Measurements from ENCODE around the gene CCDC88B.

Gene CCDC88B

GRCh38 chr11:64352995-64353714 lies 13.2 kb downstream of the CCDC88B start:
- DNase-seq (ENCODE audit: insufficient read length, low spot score) (no peak), FAIRE-seq (no peak)
- no peak for TF ChIP-seq POLR2A (IDR thresholded peaks at IDR 0.05; ENCODE audit: low read depth, low read length)

GRCh38 chr11:64353715-64354506 lies 13.9 kb downstream of the CCDC88B start:
- TF ChIP-seq POLR2A (IDR thresholded peaks at IDR 0.05; ENCODE audit: low read depth, low read length): no peak
- DNase-seq (ENCODE audit: insufficient read length, low spot score) (no peak), FAIRE-seq (no peak)

GRCh38 chr11:64355078-64355940 lies 15.3 kb downstream of the CCDC88B start:
- DNase-seq (ENCODE audit: insufficient read length, low spot score) (peak; percentile 94), FAIRE-seq (no peak)
- TF ChIP-seq POLR2A (IDR thresholded peaks at IDR 0.05; ENCODE audit: low read depth, low read length): no peak

GRCh38 chr11:64356498-64357411 lies 16.8 kb downstream of the CCDC88B start:
- no peak for TF ChIP-seq POLR2A (IDR thresholded peaks at IDR 0.05; ENCODE audit: low read depth, low read length)
- DNase-seq (ENCODE audit: insufficient read length, low spot score) (peak; percentile 85), FAIRE-seq (no peak)

- TF ChIP-seq POLR2A (IDR thresholded peaks at IDR 0.05; ENCODE audit: low read depth, low read length): no peak
- FAIRE-seq (no peak), DNase-seq (ENCODE audit: insufficient read length, low spot score) (no peak)
Observed at GRCh38 chr11:64357446-64357845, 17.4 kb downstream of the CCDC88B start.

- peak; percentile 59 for TF ChIP-seq POLR2A (IDR thresholded peaks at IDR 0.05; ENCODE audit: low read depth, low read length)
- DNase-seq (ENCODE audit: insufficient read length, low spot score): peak; percentile 95
- FAIRE-seq: no peak
Observed at GRCh38 chr11:64357904-64358535, 18.0 kb downstream of the CCDC88B start.

- no peak for FAIRE-seq
Observed at GRCh38 chr11:64358536-64358906, 18.5 kb downstream of the CCDC88B start.

GRCh38 chr11:64358907-64359711 lies 19.1 kb downstream of the CCDC88B start, which contains the start of gene RPS6KA4:
RPS6KA4 (plus strand) TSS chr11:64359162; CDS start chr11:64359236, 74 bp downstream.
- FAIRE-seq: no peak
- peak; percentile 76 for TF ChIP-seq POLR2A (IDR thresholded peaks at IDR 0.05; ENCODE audit: low read depth, low read length)
- DNase-seq (ENCODE audit: insufficient read length, low spot score): peak; percentile 82

More at GRCh38 chr11:64358536-64358906, 18.5 kb downstream of the CCDC88B start:
- no peak for DNase-seq (ENCODE audit: insufficient read length, low spot score)
- no peak for TF ChIP-seq POLR2A (IDR thresholded peaks at IDR 0.05; ENCODE audit: low read depth, low read length)

GRCh38 chr11:64359712-64360445 lies 19.9 kb downstream of the CCDC88B start:
- no peak for TF ChIP-seq POLR2A (IDR thresholded peaks at IDR 0.05; ENCODE audit: low read depth, low read length)
- FAIRE-seq (no peak), DNase-seq (ENCODE audit: insufficient read length, low spot score) (no peak)

GRCh38 chr11:64360448-64360921 lies 20.5 kb downstream of the CCDC88B start:
- no peak for TF ChIP-seq POLR2A (IDR thresholded peaks at IDR 0.05; ENCODE audit: low read depth, low read length)
- no peak for FAIRE-seq
- DNase-seq (ENCODE audit: insufficient read length, low spot score): no peak

GRCh38 chr11:64361659-64362058 lies 21.7 kb downstream of the CCDC88B start:
- TF ChIP-seq POLR2A (IDR thresholded peaks at IDR 0.05; ENCODE audit: low read depth, low read length): no peak
- DNase-seq (ENCODE audit: insufficient read length, low spot score): no peak
- no peak for FAIRE-seq

Measured in H54 (cell line).